ENCODE data around the gene CD2BP2. TPM values are rescaled to one million over a fixed set of nuclear protein-coding genes. Genes with fewer than 3 reads are reported as not detected.

CD2BP2 gene
- total and polyA plus RNA-seq, 4 donors: 10.0 to 15.4 (median 11.7) TPM

DNA sequence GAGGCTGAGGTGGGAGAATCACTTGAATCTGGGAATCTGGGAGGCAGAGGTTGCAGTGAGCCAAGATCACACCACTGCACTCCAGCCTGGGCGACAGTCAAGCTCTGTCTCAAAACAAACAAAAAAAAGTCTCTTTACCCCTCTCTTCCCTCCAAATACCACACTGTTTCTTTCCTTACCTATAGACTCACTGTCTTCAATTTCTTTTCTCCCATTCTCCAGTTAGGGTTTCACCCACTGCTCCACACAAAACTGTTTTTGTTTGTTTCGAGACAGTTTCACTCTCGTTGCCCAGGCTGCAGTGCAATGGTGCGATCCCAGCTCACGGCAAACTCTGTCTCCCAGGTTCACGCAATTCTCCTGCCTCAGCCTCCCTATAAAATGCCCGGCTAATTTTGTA, 6.1 kb upstream of the CD2BP2 start:
- no peak for DNase-seq (ENCODE audit: low spot score)
- 96% methylated on average over 7 of the region's 7 CpGs for WGBS
- Histone ChIP-seq H3K36me3 (ENCODE audit: control insufficient read depth in 4 of 4, insufficient read depth in 3 of 4, low read depth in 1 of 4, low read length in 3 of 4) (peaks cover 10 to 28% (median 19%) of the 10 kb centered on the region in 4 donors), H3K9ac (ENCODE audit: low read depth in 1 of 2, low read length in 2 of 2) (no peak overlapping the region), H3K27me3 (ENCODE audit: control insufficient read depth in 4 of 4, insufficient read depth in 4 of 4, low read length in 3 of 4) (no peaks in the 10 kb centered on the region), H3K4me3 (ENCODE audit: low read depth in 1 of 3, low read length in 3 of 3) (no peak overlapping the region), H3K27ac (ENCODE audit: low read depth in 1 of 2, low read length in 2 of 2) (no peak overlapping the region), H3K9me3 (ENCODE audit: control insufficient read depth in 4 of 4, low read length in 3 of 4) (no peaks in the 10 kb centered on the region), H3K4me1 (ENCODE audit: control insufficient read depth in 4 of 4, insufficient read depth in 4 of 4, low read length in 3 of 4) (peaks cover 0 to 19% (median 17%) of the 10 kb centered on the region in 4 donors)
- no peak for TF ChIP-seq GABPA (IDR thresholded peaks at IDR 0.05 in 1 of 2, conservative IDR thresholded peaks at IDR 0.05 in 1 of 2)
- no peak for TF ChIP-seq YY1 (IDR thresholded peaks at IDR 0.05)
- TF ChIP-seq, protein P1, sequence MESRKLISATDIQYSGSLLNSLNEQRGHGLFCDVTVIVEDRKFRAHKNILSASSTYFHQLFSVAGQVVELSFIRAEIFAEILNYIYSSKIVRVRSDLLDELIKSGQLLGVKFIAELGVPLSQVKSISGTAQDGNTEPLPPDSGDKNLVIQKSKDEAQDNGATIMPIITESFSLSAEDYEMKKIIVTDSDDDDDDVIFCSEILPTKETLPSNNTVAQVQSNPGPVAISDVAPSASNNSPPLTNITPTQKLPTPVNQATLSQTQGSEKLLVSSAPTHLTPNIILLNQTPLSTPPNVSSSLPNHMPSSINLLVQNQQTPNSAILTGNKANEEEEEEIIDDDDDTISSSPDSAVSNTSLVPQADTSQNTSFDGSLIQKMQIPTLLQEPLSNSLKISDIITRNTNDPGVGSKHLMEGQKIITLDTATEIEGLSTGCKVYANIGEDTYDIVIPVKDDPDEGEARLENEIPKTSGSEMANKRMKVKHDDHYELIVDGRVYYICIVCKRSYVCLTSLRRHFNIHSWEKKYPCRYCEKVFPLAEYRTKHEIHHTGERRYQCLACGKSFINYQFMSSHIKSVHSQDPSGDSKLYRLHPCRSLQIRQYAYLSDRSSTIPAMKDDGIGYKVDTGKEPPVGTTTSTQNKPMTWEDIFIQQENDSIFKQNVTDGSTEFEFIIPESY (IDR thresholded peaks at IDR 0.05): no peak
- TF ChIP-seq, protein P2, sequence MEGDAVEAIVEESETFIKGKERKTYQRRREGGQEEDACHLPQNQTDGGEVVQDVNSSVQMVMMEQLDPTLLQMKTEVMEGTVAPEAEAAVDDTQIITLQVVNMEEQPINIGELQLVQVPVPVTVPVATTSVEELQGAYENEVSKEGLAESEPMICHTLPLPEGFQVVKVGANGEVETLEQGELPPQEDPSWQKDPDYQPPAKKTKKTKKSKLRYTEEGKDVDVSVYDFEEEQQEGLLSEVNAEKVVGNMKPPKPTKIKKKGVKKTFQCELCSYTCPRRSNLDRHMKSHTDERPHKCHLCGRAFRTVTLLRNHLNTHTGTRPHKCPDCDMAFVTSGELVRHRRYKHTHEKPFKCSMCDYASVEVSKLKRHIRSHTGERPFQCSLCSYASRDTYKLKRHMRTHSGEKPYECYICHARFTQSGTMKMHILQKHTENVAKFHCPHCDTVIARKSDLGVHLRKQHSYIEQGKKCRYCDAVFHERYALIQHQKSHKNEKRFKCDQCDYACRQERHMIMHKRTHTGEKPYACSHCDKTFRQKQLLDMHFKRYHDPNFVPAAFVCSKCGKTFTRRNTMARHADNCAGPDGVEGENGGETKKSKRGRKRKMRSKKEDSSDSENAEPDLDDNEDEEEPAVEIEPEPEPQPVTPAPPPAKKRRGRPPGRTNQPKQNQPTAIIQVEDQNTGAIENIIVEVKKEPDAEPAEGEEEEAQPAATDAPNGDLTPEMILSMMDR (IDR thresholded peaks at IDR 0.05; ENCODE audit: low read depth, low read length, missing input control): no peak
- TF ChIP-seq, protein P3, sequence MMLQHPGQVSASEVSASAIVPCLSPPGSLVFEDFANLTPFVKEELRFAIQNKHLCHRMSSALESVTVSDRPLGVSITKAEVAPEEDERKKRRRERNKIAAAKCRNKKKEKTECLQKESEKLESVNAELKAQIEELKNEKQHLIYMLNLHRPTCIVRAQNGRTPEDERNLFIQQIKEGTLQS (IDR thresholded peaks at IDR 0.05): no peak
- TF ChIP-seq EGR1 (IDR thresholded peaks at IDR 0.05; ENCODE audit: low read depth in 2 of 2): no peak
- TF ChIP-seq HNF4G (IDR thresholded peaks at IDR 0.05): no peak
- TF ChIP-seq RXRA (IDR thresholded peaks at IDR 0.05): no peak
- TF ChIP-seq NR2F2 (IDR thresholded peaks at IDR 0.05): no peak
- no peak for TF ChIP-seq SP1 (IDR thresholded peaks at IDR 0.05)
- no peak for TF ChIP-seq RAD21 (IDR thresholded peaks at IDR 0.05)
- no peak for TF ChIP-seq FOXA2 (IDR thresholded peaks at IDR 0.05)
- TF ChIP-seq JUND (IDR thresholded peaks at IDR 0.05): no peak
- TF ChIP-seq, protein P4, sequence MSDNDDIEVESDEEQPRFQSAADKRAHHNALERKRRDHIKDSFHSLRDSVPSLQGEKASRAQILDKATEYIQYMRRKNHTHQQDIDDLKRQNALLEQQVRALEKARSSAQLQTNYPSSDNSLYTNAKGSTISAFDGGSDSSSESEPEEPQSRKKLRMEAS (IDR thresholded peaks at IDR 0.05): no peak

DNA sequence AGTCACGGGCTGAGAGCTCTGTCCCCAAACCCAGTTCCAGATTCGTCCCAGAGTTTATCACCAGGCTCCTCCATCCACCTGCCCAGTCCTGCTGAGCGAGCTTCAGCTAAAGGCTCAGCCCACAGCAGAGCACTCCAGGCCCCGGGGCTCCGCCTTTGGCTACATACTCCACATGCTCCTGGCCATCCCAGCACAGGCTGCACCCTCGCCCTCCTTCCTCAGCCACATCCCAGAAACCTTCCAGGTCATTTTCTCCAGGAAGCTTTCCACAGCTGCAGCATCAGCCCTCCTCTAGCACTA, 4.7 kb upstream of the CD2BP2 start:
- H3K36me3 ChIP-seq (ENCODE audit: control insufficient read depth in 4 of 4, insufficient read depth in 3 of 4, low read depth in 1 of 4, low read length in 3 of 4): peaks cover 4 to 26% (median 14%) of the 10 kb centered on the region in 4 donors
- 93% methylated on average over 6 of the region's 6 CpGs for WGBS
- TF ChIP-seq EGR1 (IDR thresholded peaks at IDR 0.05; ENCODE audit: low read depth in 2 of 2) (no peak), SP1 (IDR thresholded peaks at IDR 0.05) (no peak)
- TF ChIP-seq, protein P1 (IDR thresholded peaks at IDR 0.05): no peak
- peaks cover 4 to 28% (median 21%) of the 10 kb centered on the region in 4 donors for H3K4me1 ChIP-seq (ENCODE audit: control insufficient read depth in 4 of 4, insufficient read depth in 4 of 4, low read length in 3 of 4)
- H3K27ac ChIP-seq (ENCODE audit: low read depth in 1 of 2, low read length in 2 of 2): no peak overlapping the region
- no peaks in the 10 kb centered on the region for H3K27me3 ChIP-seq (ENCODE audit: control insufficient read depth in 4 of 4, insufficient read depth in 4 of 4, low read length in 3 of 4)
- no peak for DNase-seq (ENCODE audit: low spot score)
- H3K9me3 ChIP-seq (ENCODE audit: control insufficient read depth in 4 of 4, low read length in 3 of 4): no peaks in the 10 kb centered on the region
- no peak overlapping the region for H3K9ac ChIP-seq (ENCODE audit: low read depth in 1 of 2, low read length in 2 of 2)
- H3K4me3 ChIP-seq (ENCODE audit: low read depth in 1 of 3, low read length in 3 of 3): no peak overlapping the region

Measured in liver (tissue), 9 donors.